Suppressor macrophage treated with lipopolysaccharide for 4 hours (primary cell): ENCODE results near the gene NRDE2.
"Not testable (repeated sequence)": the region's sequence is repeated elsewhere in the genome, so short reads cannot be mapped to it uniquely, and the experiment has no call there.

Experiments used
- DNase-seq: peaks from one replicate; pipeline ENCODE4 v3.0.0-alpha.2; 2020

NRDE2 gene

DNA sequence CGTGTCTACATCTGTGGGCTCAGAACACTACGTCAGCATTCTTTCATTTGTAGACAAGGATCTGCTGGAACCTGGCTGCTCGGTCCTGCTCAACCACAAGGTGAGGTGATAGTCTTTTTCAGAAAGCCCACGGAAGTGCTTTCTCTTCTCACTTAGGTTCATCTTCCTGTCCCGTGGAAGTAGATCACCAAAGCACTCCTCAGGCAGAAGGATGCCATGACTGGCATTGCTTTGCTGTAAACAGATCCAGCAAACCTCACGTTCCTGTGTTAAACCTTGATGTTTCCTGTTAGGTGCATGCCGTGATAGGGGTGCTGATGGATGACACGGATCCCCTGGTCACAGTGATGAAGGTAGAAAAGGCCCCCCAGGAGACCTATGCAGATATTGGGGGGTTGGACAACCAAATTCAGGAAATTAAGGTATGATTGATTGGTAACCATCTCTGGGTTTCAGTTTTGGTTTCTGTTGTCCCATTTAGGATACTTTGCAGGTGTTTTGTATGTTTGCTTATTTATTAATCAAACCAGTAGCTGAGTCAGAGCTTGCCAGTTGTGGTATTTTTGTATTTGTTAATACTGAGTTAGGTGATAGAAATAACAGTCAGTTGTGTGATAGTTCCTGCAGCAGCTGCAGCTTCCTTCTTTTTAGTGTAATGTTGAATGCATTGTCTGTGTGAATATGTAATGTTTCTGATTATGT, 67.8 kb downstream of the NRDE2 start:
- no peak for DNase-seq

DNA sequence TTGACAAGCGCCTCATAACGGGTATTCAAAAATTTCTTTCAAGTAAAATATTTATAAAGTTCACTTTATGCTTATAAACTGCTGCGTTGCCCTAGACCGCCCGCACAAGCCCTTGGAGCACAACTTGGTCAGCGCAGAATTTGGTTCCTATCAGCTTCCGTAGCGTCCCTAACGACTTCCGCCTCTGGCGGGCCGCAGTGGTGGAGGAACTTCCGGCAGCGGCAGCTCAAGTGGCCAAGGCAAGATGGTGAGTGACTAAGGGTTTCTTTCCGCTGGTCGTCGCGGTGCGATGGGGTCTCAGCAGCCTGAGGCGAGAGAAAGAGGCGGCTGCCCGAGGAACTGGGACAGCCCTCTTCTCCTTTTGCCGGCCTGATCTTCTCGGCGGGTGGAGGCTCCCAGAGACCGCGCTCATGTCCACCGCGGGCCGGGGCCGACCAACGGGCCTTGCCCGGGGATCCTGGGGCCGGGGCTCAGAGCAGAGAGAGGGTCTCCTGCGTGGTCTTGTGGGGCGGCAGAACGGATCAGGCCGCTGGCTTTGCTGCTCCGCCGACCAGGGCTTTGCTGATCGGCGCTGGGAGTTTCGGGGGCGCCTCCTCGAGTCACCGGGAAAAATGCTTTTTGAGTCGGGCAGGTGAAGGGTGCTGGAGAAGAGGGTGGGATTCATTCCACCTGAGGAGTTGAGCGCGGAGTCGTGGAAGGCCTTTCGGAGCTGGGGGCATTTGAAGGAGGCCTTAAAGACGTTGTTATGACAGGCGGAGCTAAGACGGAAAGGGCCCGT, 75.2 kb downstream of the NRDE2 start, which contains the start of gene PSMC1:
Gene PSMC1 (plus strand): TSS at position 200 of the 778 bp plus-strand sequence. CDS start 45 bp downstream, at position 245.
- peak; percentile 96 for DNase-seq

DNA sequence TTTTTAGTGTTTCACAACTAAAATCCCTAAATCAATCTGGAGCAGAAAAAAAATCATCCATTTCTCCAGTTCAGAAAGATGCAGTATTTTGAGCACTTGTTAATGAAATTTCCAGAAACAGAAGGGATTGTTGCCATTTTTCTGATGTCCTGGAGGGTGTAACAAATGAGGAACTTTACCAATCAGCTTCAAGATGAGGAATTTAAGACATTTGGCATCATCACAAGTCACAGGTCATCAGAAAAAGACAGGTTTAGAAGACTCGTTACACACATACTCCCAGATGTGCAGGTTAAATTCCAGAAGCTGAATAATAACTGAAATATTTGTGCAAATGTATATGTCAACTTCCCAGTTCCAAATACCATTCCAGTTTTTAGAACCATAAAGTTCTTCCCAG, 75.9 kb downstream of the NRDE2 start:
- DNase-seq = no peak

DNA sequence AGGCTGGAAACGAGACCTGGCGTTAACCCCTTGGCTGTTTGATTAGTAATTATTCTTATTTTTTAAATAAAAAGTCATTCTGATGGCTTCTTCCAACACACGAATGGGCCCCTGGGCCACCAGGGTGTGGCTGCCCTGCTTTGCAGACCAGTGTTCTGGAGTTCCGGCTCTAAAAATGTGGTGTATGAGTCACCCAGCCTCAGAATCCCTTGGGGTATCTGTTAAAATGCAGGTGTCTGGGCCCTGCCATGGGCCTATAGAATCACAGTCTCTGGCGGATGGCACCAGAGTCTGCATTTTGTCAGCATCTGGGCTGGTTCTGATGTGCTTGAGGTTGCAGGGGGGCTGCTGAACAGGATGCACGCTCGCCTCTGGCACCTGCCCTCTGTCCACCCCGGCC, 77.9 kb downstream of the NRDE2 start:
- no peak for DNase-seq

DNA sequence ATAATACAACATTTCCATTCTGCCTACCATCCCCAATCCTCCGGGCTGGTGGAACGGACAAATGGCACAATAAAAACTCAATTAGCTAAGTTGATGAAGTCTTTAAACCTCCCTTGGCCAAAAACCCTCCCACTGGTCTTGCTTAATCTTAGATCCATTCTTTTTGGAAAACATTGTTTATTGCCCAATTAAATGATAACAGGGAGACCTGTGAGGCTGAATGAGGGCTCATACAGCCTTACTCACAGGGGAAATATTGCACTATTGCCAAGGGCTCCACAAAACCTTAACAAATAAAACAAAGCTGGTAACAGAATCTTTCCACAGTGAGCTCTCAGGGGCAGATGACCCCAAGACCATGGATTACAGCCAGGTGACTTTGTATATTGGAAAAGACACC, 83.1 kb downstream of the NRDE2 start:
- DNase-seq = no peak

DNA sequence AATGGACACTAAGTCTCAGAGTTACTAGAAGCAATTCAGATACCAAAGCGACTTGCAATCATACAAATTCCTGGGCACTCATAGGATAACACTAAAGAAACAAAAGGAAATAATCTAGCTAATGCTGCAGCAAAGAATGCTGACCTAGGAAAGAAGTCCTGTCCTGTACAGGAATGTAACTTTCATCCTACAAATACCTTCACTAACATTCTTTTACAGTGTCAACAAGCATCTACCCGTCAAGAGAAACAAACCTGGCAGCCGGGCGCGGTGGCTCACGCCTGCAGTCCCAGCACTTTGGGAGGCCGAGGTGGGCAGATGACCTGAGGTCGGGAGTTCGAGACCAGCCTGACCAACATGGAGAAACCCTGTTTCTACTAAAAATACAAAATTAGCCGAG, 84.3 kb downstream of the NRDE2 start:
- not testable (repeated sequence) for DNase-seq

DNA sequence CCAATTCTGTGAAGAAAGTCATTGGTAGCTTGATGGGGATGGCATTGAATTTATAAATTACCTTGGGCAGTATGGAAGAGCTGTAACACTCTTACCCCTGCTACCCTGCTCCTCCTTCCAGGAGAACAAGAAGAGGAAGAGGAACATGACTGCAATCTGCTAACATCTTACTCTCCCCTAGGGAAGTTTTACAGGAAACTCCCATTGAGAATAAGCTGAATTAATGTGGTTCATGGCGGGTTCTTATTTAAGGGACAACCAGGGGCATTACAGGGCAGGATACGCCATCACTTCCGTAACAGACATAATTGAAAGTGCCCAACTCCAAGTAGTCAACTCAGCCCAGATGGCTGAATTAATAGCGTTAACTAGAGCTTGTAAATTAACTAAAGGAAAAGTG, 84.8 kb downstream of the NRDE2 start:
- DNase-seq = no peak

DNA sequence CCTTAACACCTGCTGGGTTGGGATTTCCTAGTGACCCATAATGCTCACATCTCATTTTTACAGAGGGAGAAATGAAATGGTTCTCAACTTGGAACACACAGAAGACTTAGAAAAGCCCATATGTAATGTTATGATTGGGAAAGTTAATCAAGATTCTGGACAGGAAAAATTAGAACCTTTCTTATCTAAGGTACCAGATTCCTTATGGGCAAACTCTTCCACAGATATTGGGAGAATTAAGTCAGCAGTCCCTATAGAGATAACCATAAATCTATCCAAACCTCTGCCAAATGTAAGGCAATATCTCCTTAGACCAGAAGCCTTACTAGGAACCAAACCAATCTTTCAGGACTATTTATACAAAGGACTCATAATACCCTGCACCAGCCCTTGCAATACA, 89.3 kb downstream of the NRDE2 start:
- DNase-seq = no peak

DNA sequence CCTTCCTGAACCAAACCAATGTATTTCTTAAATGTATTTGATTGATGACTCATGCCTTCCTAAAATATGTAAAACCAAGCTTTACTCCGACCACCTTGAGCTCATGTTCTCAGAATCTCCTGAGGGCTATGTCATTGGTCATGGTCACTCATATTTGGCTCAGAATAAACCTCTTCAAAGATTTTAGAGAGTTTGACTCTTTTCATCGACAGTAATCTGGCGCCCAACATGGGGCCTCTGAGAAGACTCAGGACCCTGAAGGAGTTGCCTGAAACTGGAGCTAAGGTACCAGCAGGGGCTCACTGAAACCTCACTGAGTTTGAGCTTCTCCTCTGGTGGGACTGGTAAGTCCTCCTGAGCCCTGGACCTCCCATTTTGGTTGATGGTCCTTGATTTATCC, 92.6 kb downstream of the NRDE2 start:
- DNase-seq = no peak

DNA sequence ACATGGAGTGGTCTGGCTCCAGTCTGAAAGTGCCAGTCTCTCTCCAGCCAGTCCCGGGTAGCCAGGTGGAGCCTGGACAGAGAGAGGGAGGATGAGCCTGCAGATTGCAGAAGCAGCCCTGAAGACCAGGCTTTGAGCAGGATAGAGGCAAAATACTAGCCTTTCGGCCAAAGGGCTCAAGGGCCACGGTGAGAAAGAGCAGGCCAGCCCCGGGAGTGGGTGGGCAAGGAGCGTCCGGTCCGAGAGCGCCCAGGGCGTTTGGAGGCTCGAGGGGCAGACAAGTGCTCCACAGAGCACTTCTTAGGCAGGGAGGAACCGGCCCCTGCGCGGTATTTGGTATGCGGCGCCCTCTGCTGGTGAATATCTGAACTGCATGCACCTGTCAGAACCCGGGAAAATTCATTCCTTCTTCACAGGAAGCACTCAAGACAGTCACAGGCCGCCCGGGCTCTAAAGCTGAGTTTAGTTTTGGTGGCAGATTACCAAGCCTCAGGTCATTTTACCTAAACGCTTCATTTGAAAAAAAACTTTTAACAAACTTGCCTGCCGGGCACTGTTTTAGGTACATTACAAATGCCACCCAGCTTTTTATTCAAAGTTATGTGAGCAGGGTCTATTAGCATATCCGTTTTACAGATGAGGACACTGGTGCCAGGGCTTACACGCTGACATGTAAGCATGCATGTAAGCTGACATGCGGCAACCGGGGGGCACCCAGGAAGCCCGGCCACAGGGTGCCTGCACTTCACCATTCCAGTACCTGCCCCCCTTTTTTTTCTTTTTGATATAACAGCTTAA, 96.4 kb downstream of the NRDE2 start:
- peak; percentile 76 for DNase-seq

DNA sequence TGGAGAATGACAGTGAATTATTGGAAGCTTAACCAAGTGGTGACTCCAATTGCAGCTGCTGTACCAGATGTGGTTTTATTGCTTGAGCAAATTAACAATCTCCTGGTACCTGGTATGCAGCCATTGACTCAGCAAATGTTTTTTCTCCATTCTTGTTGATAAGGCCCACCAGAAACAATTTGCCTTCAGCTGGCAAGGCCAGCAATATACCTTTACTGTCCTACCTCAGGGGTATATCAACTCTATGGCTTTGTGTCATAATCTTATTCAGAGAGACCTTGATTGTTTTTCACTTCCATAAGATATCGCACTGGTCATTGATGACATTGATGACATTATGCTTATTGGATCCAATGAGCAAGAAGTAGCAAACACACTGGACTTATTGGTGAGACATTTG, 101.8 kb downstream of the NRDE2 start:
- DNase-seq = not testable (repeated sequence)

DNA sequence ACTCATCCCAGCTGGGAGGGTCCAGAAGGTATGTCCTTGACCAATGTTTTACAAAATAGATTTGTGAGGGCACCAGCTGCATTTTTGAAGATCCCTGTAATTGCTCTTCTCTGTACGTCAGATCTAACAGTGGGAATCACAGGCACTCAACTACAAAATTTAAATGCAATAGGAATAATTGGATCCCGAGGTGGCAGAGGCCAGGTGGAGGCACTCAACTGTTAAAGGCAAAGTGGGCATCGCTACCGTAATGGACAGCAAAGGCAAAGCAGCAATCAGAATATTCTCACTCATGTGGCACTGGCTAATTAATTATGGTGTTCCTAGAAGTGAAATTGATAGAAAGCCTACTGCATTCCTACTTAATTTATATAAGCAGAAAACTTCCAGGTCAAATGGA, 103.3 kb downstream of the NRDE2 start:
- DNase-seq = no peak
